ENCODE measurements around the gene CD58.

The CD58 gene

DNA sequence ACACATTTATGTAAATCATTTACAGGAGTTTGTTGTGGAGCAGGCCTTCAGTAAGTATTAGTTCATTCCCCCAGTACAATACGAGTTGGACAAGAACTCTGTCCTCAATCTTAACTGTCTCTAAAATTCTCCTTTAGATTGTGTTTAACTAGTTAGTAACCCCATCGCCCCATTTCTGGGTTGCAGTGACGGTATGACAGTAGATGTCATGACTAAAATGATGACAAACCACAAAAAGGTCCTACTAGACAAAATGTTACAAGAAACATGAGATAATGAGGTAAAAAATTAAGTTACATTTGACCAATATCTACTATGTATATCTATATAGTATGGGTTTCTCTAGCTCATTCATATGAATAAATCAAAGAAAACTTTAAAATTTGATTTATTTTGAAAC is 41.1 kb downstream of the CD58 start:
- Histone ChIP-seq H3K27ac (ENCODE audit: insufficient read depth, low read length, poor library complexity, severe bottlenecking) (no peak overlapping the region), H3K36me3 (ENCODE audit: control insufficient read depth, insufficient read depth, low read length) (peaks cover 14% of the 10 kb centered on the region), H3K27me3 (replicated peaks; ENCODE audit: control insufficient read depth, insufficient read depth, low read length, poor library complexity, severe bottlenecking) (no peaks in the 10 kb centered on the region), H3K9me3 (ENCODE audit: control insufficient read depth, low read length) (no peaks in the 10 kb centered on the region), H3K4me1 (ENCODE audit: control insufficient read depth, insufficient read depth, low read length, poor library complexity, severe bottlenecking) (no peaks in the 10 kb centered on the region), H3K4me3 (ENCODE audit: insufficient read depth, low read depth, low read length, poor library complexity, severe bottlenecking) (no peak overlapping the region)
- DNase-seq: no peak

- Histone ChIP-seq H3K4me1 (ENCODE audit: control insufficient read depth, insufficient read depth, low read length, poor library complexity, severe bottlenecking) (no peaks in the 10 kb centered on the region), H3K9me3 (ENCODE audit: control insufficient read depth, low read length) (no peaks in the 10 kb centered on the region), H3K27me3 (replicated peaks; ENCODE audit: control insufficient read depth, insufficient read depth, low read length, poor library complexity, severe bottlenecking) (no peaks in the 10 kb centered on the region), H3K36me3 (ENCODE audit: control insufficient read depth, insufficient read depth, low read length) (peaks cover 10% of the 10 kb centered on the region), H3K27ac (ENCODE audit: insufficient read depth, low read length, poor library complexity, severe bottlenecking) (no peak overlapping the region), H3K4me3 (ENCODE audit: insufficient read depth, low read depth, low read length, poor library complexity, severe bottlenecking) (no peak overlapping the region)
- DNase-seq: no peak
Measured at GRCh38 chr1:116529199-116529631, 41.6 kb downstream of the CD58 start.

DNA sequence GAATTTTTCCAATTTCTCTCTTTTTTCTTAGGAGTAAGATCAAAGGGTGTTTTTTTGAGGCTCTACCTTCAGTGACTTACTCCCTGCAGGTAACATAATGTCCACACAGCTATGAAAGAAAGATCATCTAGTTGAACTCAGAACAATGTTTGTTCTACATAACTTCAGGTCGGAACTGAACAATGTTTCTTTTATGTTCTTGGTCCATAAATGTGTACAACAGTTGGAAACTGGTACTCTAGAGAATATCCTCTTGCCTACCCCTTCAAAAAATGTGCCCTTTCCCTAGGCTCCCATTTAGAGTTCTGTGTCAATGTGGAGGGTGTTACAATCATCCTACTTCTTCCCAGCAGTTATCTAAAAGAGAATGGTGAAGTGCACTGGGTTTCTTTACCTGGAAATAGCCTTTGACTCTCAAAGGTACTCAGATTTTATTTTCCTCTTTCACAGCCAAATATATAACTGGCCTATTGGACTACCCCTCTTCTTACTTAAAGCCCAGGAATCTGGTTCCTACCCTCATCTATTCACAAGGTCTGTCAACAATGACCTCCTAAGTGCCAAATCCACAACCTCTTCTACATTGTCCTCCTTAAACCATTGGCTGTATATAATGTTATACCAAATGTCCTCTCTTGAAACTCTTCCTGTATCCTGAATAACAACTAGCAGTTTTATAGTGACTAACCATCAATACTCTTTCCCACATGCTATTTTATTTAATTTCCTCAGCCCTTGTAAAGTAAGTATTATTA is 42.3 kb downstream of the CD58 start:
- Histone ChIP-seq H3K4me3 (ENCODE audit: insufficient read depth, low read depth, low read length, poor library complexity, severe bottlenecking) (no peak overlapping the region), H3K36me3 (ENCODE audit: control insufficient read depth, insufficient read depth, low read length) (peaks cover 4% of the 10 kb centered on the region), H3K27me3 (replicated peaks; ENCODE audit: control insufficient read depth, insufficient read depth, low read length, poor library complexity, severe bottlenecking) (no peaks in the 10 kb centered on the region), H3K9me3 (ENCODE audit: control insufficient read depth, low read length) (no peaks in the 10 kb centered on the region), H3K4me1 (ENCODE audit: control insufficient read depth, insufficient read depth, low read length, poor library complexity, severe bottlenecking) (no peaks in the 10 kb centered on the region), H3K27ac (ENCODE audit: insufficient read depth, low read length, poor library complexity, severe bottlenecking) (no peak overlapping the region)
- no peak for DNase-seq

DNA sequence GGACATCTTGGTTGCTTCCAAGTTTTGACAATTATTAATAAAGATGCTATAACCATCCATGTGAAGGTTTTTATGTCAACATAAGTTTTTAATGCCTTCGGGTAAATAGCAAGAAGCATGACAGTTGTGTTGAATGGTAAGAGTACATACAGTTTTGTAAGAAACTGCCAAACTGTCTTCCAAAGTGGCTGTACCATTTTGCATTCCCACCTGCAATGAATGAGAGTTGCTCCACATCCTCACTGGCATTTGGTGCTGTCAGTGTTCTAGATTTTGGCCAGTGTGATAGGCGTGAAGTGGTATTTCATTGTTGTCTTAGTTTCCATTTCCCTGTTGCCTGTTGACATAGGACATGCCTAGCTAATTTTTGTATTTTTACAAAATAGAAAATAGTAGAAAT is 45.4 kb downstream of the CD58 start:
- DNase-seq: no peak
- H3K4me3 ChIP-seq (ENCODE audit: insufficient read depth, low read depth, low read length, poor library complexity, severe bottlenecking): no peak overlapping the region
- H3K27ac ChIP-seq (ENCODE audit: insufficient read depth, low read length, poor library complexity, severe bottlenecking): no peak overlapping the region
- no peaks in the 10 kb centered on the region for H3K9me3 ChIP-seq (ENCODE audit: control insufficient read depth, low read length)
- H3K36me3 ChIP-seq (ENCODE audit: control insufficient read depth, insufficient read depth, low read length): no peaks in the 10 kb centered on the region
- no peaks in the 10 kb centered on the region for H3K4me1 ChIP-seq (ENCODE audit: control insufficient read depth, insufficient read depth, low read length, poor library complexity, severe bottlenecking)
- no peaks in the 10 kb centered on the region for H3K27me3 ChIP-seq (replicated peaks; ENCODE audit: control insufficient read depth, insufficient read depth, low read length, poor library complexity, severe bottlenecking)

DNA sequence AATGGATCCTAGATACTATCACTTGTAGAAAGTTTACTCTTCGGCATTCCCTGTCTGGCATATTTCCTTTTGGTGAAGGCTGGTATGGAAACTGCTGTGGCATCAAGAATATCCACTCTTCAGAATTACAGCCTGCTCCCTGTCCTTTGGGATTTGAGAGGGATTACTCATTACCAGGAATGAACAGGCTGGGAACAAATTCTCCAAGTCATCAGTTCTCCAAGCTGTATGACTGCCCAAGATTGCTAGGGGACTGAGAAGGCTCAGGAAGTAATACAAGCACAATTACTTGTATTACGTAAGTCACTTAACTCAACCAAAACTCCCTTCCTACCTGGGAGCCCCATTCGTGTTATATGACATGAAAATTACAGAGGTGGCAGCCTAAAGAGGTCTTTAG is 49.6 kb downstream of the CD58 start:
- Histone ChIP-seq H3K4me1 (ENCODE audit: control insufficient read depth, insufficient read depth, low read length, poor library complexity, severe bottlenecking) (peaks cover 3% of the 10 kb centered on the region), H3K27ac (ENCODE audit: insufficient read depth, low read length, poor library complexity, severe bottlenecking) (no peak overlapping the region), H3K9me3 (ENCODE audit: control insufficient read depth, low read length) (no peaks in the 10 kb centered on the region), H3K36me3 (ENCODE audit: control insufficient read depth, insufficient read depth, low read length) (no peaks in the 10 kb centered on the region), H3K27me3 (replicated peaks; ENCODE audit: control insufficient read depth, insufficient read depth, low read length, poor library complexity, severe bottlenecking) (no peaks in the 10 kb centered on the region), H3K4me3 (ENCODE audit: insufficient read depth, low read depth, low read length, poor library complexity, severe bottlenecking) (no peak overlapping the region)
- no peak for DNase-seq

DNA sequence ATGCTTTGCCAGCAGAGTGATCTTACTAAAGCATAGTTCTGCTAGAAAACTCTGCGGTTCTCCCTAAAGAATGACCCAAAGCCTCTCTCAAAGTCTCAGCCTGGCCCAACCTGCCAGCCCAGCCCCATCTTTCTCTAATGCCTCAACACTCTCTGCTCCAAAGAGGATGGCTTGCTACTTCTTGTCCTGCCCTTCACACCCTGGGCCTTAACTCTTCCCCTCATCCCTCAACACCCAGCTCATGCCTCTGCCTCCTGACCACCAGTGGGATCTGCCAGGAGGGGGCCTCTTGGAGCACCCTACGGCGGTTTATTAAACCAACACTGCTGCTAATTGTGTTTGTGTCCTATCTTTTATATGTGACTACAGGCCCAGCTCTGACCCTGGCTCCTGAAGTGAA is 52.4 kb downstream of the CD58 start:
- DNase-seq: no peak
- Histone ChIP-seq H3K4me3 (ENCODE audit: insufficient read depth, low read depth, low read length, poor library complexity, severe bottlenecking) (no peak overlapping the region), H3K4me1 (ENCODE audit: control insufficient read depth, insufficient read depth, low read length, poor library complexity, severe bottlenecking) (peaks cover 30% of the 10 kb centered on the region), H3K27me3 (replicated peaks; ENCODE audit: control insufficient read depth, insufficient read depth, low read length, poor library complexity, severe bottlenecking) (no peaks in the 10 kb centered on the region), H3K9me3 (ENCODE audit: control insufficient read depth, low read length) (no peaks in the 10 kb centered on the region), H3K27ac (ENCODE audit: insufficient read depth, low read length, poor library complexity, severe bottlenecking) (no peak overlapping the region), H3K36me3 (ENCODE audit: control insufficient read depth, insufficient read depth, low read length) (no peaks in the 10 kb centered on the region)

- Histone ChIP-seq H3K9me3 (ENCODE audit: control insufficient read depth, low read length) (no peaks in the 10 kb centered on the region), H3K4me1 (ENCODE audit: control insufficient read depth, insufficient read depth, low read length, poor library complexity, severe bottlenecking) (peaks cover 37% of the 10 kb centered on the region), H3K36me3 (ENCODE audit: control insufficient read depth, insufficient read depth, low read length) (no peaks in the 10 kb centered on the region), H3K4me3 (ENCODE audit: insufficient read depth, low read depth, low read length, poor library complexity, severe bottlenecking) (no peak overlapping the region), H3K27me3 (replicated peaks; ENCODE audit: control insufficient read depth, insufficient read depth, low read length, poor library complexity, severe bottlenecking) (no peaks in the 10 kb centered on the region), H3K27ac (ENCODE audit: insufficient read depth, low read length, poor library complexity, severe bottlenecking) (peak overlapping the region; percentile 74)
- DNase-seq: no peak
Measured at GRCh38 chr1:116516631-116517030, 54.2 kb downstream of the CD58 start.

- Histone ChIP-seq H3K27me3 (replicated peaks; ENCODE audit: control insufficient read depth, insufficient read depth, low read length, poor library complexity, severe bottlenecking) (no peaks in the 10 kb centered on the region), H3K4me1 (ENCODE audit: control insufficient read depth, insufficient read depth, low read length, poor library complexity, severe bottlenecking) (peaks cover 40% of the 10 kb centered on the region), H3K4me3 (ENCODE audit: insufficient read depth, low read depth, low read length, poor library complexity, severe bottlenecking) (peak overlapping the region; percentile 1), H3K9me3 (ENCODE audit: control insufficient read depth, low read length) (no peaks in the 10 kb centered on the region), H3K27ac (ENCODE audit: insufficient read depth, low read length, poor library complexity, severe bottlenecking) (peak overlapping the region; percentile 74), H3K36me3 (ENCODE audit: control insufficient read depth, insufficient read depth, low read length) (no peaks in the 10 kb centered on the region)
- peak; percentile 37 to 46 (median 40) for DNase-seq
Measured at GRCh38 chr1:116515702-116516101, 55.1 kb downstream of the CD58 start.

GRCh38 chr1:116514708-116515525 is 55.9 kb downstream of the CD58 start:
- H3K9me3 ChIP-seq (ENCODE audit: control insufficient read depth, low read length): no peaks in the 10 kb centered on the region
- H3K27me3 ChIP-seq (replicated peaks; ENCODE audit: control insufficient read depth, insufficient read depth, low read length, poor library complexity, severe bottlenecking): no peaks in the 10 kb centered on the region
- H3K36me3 ChIP-seq (ENCODE audit: control insufficient read depth, insufficient read depth, low read length): no peaks in the 10 kb centered on the region
- H3K4me3 ChIP-seq (ENCODE audit: insufficient read depth, low read depth, low read length, poor library complexity, severe bottlenecking): peak overlapping the region; percentile 1
- DNase-seq: peak; percentile 59 to 73 (median 69)
- peaks cover 40% of the 10 kb centered on the region for H3K4me1 ChIP-seq (ENCODE audit: control insufficient read depth, insufficient read depth, low read length, poor library complexity, severe bottlenecking)
- peak overlapping the region; percentile 74 for H3K27ac ChIP-seq (ENCODE audit: insufficient read depth, low read length, poor library complexity, severe bottlenecking)

GRCh38 chr1:116513956-116514355 is 56.9 kb downstream of the CD58 start:
- Histone ChIP-seq H3K36me3 (ENCODE audit: control insufficient read depth, insufficient read depth, low read length) (no peaks in the 10 kb centered on the region), H3K4me1 (ENCODE audit: control insufficient read depth, insufficient read depth, low read length, poor library complexity, severe bottlenecking) (peaks cover 47% of the 10 kb centered on the region), H3K9me3 (ENCODE audit: control insufficient read depth, low read length) (no peaks in the 10 kb centered on the region), H3K27ac (ENCODE audit: insufficient read depth, low read length, poor library complexity, severe bottlenecking) (peak overlapping the region; percentile 74), H3K4me3 (ENCODE audit: insufficient read depth, low read depth, low read length, poor library complexity, severe bottlenecking) (no peak overlapping the region), H3K27me3 (replicated peaks; ENCODE audit: control insufficient read depth, insufficient read depth, low read length, poor library complexity, severe bottlenecking) (no peaks in the 10 kb centered on the region)
- DNase-seq: no peak
